ENCODE measurements around the gene KIAA2012.

DNA sequence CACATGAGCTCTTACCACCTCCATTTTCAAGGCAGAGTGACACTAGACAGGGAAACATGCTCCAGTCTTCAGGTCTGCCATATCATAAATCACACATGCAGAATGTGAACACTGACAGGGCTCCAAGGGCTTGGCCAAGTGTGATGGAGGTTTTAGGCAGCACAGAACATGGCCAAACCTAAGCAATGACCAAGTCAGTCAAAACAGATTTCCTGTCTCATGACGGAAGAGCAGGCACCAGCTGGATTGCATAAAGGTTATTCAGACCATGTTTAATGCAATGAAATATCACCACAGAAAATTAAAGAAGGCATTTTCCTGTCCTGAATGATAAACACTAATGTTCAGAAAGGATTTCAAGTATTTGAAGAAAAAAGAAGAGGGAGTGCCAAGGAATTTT is 92.9 kb downstream of the KIAA2012 start:
- TF ChIP-seq, protein P1, sequence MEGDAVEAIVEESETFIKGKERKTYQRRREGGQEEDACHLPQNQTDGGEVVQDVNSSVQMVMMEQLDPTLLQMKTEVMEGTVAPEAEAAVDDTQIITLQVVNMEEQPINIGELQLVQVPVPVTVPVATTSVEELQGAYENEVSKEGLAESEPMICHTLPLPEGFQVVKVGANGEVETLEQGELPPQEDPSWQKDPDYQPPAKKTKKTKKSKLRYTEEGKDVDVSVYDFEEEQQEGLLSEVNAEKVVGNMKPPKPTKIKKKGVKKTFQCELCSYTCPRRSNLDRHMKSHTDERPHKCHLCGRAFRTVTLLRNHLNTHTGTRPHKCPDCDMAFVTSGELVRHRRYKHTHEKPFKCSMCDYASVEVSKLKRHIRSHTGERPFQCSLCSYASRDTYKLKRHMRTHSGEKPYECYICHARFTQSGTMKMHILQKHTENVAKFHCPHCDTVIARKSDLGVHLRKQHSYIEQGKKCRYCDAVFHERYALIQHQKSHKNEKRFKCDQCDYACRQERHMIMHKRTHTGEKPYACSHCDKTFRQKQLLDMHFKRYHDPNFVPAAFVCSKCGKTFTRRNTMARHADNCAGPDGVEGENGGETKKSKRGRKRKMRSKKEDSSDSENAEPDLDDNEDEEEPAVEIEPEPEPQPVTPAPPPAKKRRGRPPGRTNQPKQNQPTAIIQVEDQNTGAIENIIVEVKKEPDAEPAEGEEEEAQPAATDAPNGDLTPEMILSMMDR (conservative IDR thresholded peaks at IDR 0.05; ENCODE audit: low read length): no peak
- no peak for TF ChIP-seq EZH2phosphoT487 (IDR thresholded peaks at IDR 0.05; ENCODE audit: borderline replicate concordance, low read depth, low read length)
